BE2C (cell line): Measurements from ENCODE around the gene EIF1AY.

Source experiments
- DNase-seq: peaks from one replicate; pipeline ENCODE4 v3.0.0-alpha.2; 2020
- H3K27me3 ChIP-seq: fragments of 250-450 bp; sonication (Bioruptor Pico); 2 replicates; pipeline ENCODE4 v1.5.1; 2020; ENCODE audit warnings: mild to moderate bottlenecking
- H3K36me3 ChIP-seq: fragments of 250-450 bp; sonication (Bioruptor Pico); 2 replicates; pipeline ENCODE4 v1.5.1; 2020; ENCODE audit warnings: mild to moderate bottlenecking
- H3K4me1 ChIP-seq: fragments of 250-450 bp; sonication (Bioruptor Pico); 2 replicates; pipeline ENCODE4 v1.5.1; 2020
- H3K4me3 ChIP-seq: 2 replicates; pipeline ENCODE4 v1.5.1; 2011; ENCODE audit warnings: low read depth, low read length
- H3K9me3 ChIP-seq: fragments of 250-450 bp; sonication (Bioruptor Pico); 2 replicates; pipeline ENCODE4 v1.5.1; 2020
- TF ChIP-seq, protein P1 (sequence below): IDR thresholded peaks from 2 replicates; pipeline ENCODE4 v1.5.1; 2012; ENCODE audit warnings: mild to moderate bottlenecking, low read depth, low read length

EIF1AY gene

DNA sequence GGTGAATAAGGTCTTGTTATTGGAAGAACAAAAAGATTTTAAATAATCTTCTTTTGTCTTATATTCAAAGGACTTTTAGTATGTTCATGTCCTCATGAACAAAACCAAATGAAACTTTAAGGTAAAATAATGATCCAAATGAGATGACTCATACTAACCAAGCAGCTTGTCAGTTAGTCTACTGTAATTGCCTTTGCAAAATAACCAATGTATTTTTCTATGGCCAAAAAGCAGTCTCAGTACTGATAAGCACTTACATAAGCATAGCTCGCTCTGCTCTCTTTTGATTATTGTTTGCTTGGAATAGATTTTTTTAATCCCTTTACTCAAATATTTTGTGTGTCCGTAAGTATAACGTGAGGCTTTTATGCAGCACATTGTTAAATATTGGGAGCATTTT, 4.3 kb upstream of the EIF1AY start:
- Histone ChIP-seq H3K9me3 (no peaks in the 10 kb centered on the region), H3K27me3 (no peaks in the 10 kb centered on the region), H3K36me3 (no peaks in the 10 kb centered on the region), H3K4me3 (no peak overlapping the region), H3K4me1 (no peaks in the 10 kb centered on the region)
- TF ChIP-seq, protein P1, sequence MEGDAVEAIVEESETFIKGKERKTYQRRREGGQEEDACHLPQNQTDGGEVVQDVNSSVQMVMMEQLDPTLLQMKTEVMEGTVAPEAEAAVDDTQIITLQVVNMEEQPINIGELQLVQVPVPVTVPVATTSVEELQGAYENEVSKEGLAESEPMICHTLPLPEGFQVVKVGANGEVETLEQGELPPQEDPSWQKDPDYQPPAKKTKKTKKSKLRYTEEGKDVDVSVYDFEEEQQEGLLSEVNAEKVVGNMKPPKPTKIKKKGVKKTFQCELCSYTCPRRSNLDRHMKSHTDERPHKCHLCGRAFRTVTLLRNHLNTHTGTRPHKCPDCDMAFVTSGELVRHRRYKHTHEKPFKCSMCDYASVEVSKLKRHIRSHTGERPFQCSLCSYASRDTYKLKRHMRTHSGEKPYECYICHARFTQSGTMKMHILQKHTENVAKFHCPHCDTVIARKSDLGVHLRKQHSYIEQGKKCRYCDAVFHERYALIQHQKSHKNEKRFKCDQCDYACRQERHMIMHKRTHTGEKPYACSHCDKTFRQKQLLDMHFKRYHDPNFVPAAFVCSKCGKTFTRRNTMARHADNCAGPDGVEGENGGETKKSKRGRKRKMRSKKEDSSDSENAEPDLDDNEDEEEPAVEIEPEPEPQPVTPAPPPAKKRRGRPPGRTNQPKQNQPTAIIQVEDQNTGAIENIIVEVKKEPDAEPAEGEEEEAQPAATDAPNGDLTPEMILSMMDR, result no peak
- no peak for DNase-seq

DNA sequence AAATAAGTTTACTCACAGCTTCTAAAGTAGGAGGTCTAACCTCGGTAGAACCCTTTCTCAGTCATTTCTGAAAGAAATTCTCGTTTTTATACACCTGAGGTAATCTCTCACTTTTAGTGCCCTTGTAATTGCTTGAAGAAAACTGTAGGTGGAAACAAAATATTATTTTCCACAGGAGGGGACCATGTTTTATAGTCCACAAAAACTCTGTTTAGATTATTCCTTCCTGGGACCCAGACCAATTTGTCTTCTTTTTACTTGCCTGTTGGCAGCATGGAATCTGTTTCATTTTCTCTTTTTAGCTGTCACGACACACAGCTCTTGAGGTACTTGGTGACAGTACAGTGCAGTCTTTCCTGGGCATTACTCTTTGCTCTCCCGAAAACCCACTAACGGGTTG, 930 bp downstream of the EIF1AY start:
- Histone ChIP-seq H3K36me3 (no peaks in the 10 kb centered on the region), H3K4me3 (no peak overlapping the region), H3K27me3 (no peaks in the 10 kb centered on the region), H3K9me3 (no peaks in the 10 kb centered on the region), H3K4me1 (no peaks in the 10 kb centered on the region)
- TF ChIP-seq, protein P1, result no peak
- no peak for DNase-seq

DNA sequence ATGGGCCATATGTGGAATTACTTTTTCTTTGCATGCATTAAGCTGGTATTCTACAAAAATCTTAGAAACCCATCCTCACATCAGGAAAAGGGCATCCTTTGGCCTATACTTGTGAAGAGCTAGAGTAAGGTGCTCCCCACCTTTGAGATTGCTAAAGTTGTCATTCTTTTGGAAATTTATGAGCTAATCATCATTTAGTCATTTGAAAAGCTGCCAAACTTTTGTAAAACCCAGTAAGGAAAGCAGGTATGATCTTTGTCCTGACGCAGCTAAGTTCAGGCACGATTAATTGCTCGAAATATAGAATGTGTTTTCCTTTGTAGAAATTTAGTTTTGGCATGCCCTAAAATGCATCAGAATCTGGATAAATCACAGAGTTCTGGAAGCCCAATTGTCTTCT, 2.6 kb downstream of the EIF1AY start:
- Histone ChIP-seq H3K4me3 (no peak overlapping the region), H3K9me3 (no peaks in the 10 kb centered on the region), H3K27me3 (no peaks in the 10 kb centered on the region), H3K4me1 (no peaks in the 10 kb centered on the region), H3K36me3 (no peaks in the 10 kb centered on the region)
- no peak for DNase-seq
- TF ChIP-seq, protein P1, result no peak

DNA sequence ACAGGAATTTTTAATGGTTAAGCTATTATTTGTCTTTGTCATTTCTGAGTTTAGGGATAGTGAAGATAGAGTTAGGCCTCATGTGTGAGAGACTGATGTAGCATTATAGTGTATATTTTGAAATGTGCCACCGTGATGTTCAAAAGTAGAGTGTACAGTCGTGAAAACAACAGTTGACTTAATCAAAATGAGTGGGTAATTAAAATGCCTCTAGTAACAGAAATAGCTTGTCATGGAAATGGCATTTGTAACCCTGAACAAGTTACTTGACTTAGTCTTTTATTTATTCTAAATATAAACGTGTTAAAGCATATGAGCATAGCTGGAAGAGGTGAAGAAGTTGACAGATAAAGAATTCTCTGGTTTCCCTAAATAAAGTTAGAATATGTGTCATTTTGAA, 6.1 kb downstream of the EIF1AY start:
- no peaks in the 10 kb centered on the region for H3K27me3 ChIP-seq
- H3K9me3 ChIP-seq, result no peaks in the 10 kb centered on the region
- H3K4me1 ChIP-seq, result no peaks in the 10 kb centered on the region
- H3K36me3 ChIP-seq, result no peaks in the 10 kb centered on the region
- no peak for DNase-seq
- TF ChIP-seq, protein P1, result no peak
- H3K4me3 ChIP-seq, result no peak overlapping the region

DNA sequence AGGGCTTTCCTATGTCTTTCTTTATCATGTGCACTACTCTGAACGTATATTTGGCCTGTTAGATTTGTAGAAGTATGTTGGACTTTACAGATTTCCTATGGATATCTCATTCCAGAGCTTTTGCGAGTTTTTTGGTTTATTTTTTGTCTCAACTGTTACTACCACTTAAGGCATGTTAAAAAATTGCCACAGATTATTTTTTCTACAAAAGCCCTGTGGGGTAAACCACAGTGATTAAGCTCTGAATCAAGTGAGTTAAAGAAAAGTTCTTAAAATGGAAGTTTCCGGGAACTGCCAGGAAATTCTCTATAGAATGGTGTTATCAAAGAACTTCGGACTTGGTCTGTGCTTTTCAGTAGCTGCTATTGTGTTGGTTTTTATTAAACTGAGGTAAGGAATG, 10.6 kb downstream of the EIF1AY start:
- no peak for DNase-seq
- no peaks in the 10 kb centered on the region for H3K36me3 ChIP-seq
- TF ChIP-seq, protein P1, result no peak
- no peaks in the 10 kb centered on the region for H3K9me3 ChIP-seq
- H3K27me3 ChIP-seq, result no peaks in the 10 kb centered on the region
- no peaks in the 10 kb centered on the region for H3K4me1 ChIP-seq
- no peak overlapping the region for H3K4me3 ChIP-seq
